Measurements from ENCODE around the gene ADAMTS13. TPM values are rescaled to one million over a fixed set of nuclear protein-coding genes. Genes with fewer than 3 reads are reported as not detected.

The ADAMTS13 gene
- total RNA-seq, 1 donor from 2014 or later, result 1.2 TPM

DNA sequence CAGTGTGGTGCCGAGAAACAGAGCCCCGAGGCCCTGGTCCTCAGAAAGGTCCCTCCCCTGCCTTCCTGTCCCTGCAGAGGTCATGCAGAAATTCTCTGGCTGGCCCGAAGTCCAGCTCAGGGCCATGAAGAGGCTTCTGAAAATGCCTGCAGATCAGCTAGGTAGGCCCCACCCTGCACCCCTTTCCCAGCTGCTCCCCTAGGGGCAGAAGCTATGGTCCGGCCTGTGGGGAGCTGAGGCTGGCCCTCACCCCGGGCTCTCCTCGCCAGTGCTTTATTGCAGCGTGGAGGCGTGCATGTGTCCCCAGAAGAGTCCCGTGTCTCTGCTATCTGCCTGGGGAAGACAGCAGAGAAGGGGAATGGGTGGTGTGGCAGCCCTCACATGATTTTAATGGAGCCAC is 24.3 kb upstream of the ADAMTS13 start:
- Mint-ChIP-seq H3K4me3 (no peak overlapping the region), H3K27ac (no peak overlapping the region), H3K27me3 (ENCODE audit: insufficient read depth) (peaks cover 5% of the 10 kb centered on the region), H3K36me3 (ENCODE audit: low read depth) (no peaks in the 10 kb centered on the region), H3K9me3 (no peaks in the 10 kb centered on the region), H3K4me1 (ENCODE audit: low read depth) (no peaks in the 10 kb centered on the region)
- no peak for DNase-seq (ENCODE audit: low spot score)
- intact Hi-C loops (cut with micrococcal nuclease), result no loop called here

DNA sequence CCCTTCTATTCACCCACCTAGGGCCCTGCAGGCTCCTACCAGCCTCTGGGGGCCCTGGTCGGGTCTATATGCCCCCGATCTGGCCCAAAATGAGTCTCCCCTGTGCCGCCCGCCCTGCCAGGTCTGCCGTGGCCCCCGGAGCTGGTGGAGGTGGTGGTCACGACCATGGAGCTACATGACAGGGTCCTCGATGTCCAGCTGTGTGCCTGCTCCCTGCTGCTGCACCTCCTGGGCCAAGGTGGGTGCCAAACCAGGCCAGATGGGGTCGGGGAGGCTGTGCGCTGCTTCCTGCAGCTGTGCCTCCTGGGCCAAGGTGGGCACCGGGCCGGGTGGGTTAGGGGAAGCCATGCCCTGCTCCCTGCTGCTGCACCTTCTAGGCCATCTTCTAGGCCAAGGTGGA is 21.9 kb upstream of the ADAMTS13 start:
- DNase-seq (ENCODE audit: low spot score), result no peak
- peaks cover 4% of the 10 kb centered on the region for H3K36me3 Mint-ChIP-seq (ENCODE audit: low read depth)
- no peak overlapping the region for H3K4me3 Mint-ChIP-seq
- H3K9me3 Mint-ChIP-seq, result no peaks in the 10 kb centered on the region
- H3K27me3 Mint-ChIP-seq (ENCODE audit: insufficient read depth), result peaks cover 3% of the 10 kb centered on the region
- H3K27ac Mint-ChIP-seq, result no peak overlapping the region
- H3K4me1 Mint-ChIP-seq (ENCODE audit: low read depth), result no peaks in the 10 kb centered on the region
- intact Hi-C loops (cut with micrococcal nuclease), result no loop called here

DNA sequence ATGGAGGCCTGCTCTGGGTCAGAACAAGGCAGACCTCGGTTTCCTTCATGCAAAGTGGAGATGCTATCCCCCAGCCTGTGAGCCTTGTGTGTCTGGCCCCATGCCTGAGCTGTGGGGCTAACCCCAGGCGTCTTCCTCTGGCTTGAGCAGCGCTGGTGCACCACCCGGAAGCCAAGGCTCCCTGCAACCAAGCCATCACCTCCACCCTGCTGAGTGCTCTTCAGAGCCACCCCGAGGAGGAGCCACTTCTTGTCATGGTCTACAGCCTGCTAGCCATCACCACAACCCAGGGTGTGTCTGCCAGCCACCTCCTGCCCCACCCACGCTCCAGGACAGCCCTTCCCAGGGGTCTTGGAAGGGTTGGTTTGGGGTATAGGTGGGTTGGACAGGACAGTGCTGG is 20.6 kb upstream of the ADAMTS13 start:
- Mint-ChIP-seq H3K4me3 (no peak overlapping the region), H3K27ac (no peak overlapping the region), H3K9me3 (no peaks in the 10 kb centered on the region), H3K27me3 (ENCODE audit: insufficient read depth) (no peaks in the 10 kb centered on the region), H3K4me1 (ENCODE audit: low read depth) (peaks cover 3% of the 10 kb centered on the region), H3K36me3 (ENCODE audit: low read depth) (peaks cover 13% of the 10 kb centered on the region)
- intact Hi-C loops (cut with micrococcal nuclease), result no loop called here
- no peak for DNase-seq (ENCODE audit: low spot score)

DNA sequence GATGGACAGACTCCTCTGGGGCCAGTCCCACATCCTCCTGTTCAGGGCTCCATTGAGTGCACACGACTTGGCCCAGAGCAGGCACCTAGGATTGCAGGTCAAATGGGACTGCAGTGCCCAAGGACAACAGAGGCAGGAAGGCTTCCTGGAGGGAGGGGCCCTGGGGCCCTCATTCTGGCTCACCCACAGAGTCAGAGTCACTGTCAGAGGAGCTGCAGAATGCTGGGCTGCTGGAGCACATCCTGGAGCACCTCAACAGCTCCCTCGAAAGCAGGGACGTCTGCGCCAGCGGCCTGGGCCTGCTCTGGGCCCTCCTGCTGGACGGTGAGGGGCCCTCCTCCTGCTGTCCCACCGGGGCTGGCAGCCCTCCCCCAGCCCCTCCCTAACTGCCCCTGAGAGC is 19.5 kb upstream of the ADAMTS13 start:
- Mint-ChIP-seq H3K27me3 (ENCODE audit: insufficient read depth) (no peaks in the 10 kb centered on the region), H3K4me1 (ENCODE audit: low read depth) (peaks cover 9% of the 10 kb centered on the region), H3K4me3 (no peak overlapping the region), H3K9me3 (no peaks in the 10 kb centered on the region), H3K36me3 (ENCODE audit: low read depth) (peaks cover 22% of the 10 kb centered on the region), H3K27ac (no peak overlapping the region)
- intact Hi-C loops (cut with micrococcal nuclease), result no loop called here
- no peak for DNase-seq (ENCODE audit: low spot score)

DNA sequence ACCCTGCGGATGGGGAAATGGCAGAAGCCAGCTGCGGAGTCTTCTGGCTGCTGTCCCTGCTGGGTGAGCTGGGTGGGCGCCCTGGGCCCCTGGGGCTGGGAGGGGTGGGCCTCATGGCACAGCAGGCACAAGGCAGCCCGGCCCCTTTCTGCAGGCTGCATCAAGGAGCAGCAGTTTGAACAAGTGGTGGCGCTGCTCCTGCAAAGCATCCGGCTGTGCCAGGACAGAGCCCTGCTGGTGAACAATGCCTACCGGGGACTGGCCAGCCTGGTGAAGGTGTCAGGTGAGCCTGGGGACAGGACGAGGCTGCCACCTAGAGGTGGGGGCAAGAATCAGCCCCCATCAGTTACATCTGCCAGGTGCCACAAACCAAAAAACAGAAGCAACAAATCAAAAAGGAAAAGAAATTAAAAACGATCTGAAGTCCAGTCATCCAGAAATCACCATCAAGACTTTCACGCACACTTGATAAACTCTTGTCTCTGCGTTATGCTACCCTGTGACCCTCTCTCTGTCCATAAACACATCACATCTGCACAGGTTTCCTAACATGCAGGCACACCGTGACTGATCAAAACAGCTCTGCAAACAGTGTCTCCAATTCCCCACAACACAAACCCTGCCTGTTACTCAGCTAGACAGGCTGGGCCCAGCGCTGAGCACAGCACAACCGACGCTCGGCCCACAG is 18.3 kb upstream of the ADAMTS13 start:
- peaks cover 9% of the 10 kb centered on the region for H3K4me1 Mint-ChIP-seq (ENCODE audit: low read depth)
- intact Hi-C loops (cut with micrococcal nuclease), result no loop called here
- H3K27ac Mint-ChIP-seq, result peak overlapping the region; percentile 8
- no peaks in the 10 kb centered on the region for H3K27me3 Mint-ChIP-seq (ENCODE audit: insufficient read depth)
- H3K9me3 Mint-ChIP-seq, result no peaks in the 10 kb centered on the region
- peaks cover 25% of the 10 kb centered on the region for H3K36me3 Mint-ChIP-seq (ENCODE audit: low read depth)
- H3K4me3 Mint-ChIP-seq, result no peak overlapping the region
- DNase-seq (ENCODE audit: low spot score), result peak; percentile 19

DNA sequence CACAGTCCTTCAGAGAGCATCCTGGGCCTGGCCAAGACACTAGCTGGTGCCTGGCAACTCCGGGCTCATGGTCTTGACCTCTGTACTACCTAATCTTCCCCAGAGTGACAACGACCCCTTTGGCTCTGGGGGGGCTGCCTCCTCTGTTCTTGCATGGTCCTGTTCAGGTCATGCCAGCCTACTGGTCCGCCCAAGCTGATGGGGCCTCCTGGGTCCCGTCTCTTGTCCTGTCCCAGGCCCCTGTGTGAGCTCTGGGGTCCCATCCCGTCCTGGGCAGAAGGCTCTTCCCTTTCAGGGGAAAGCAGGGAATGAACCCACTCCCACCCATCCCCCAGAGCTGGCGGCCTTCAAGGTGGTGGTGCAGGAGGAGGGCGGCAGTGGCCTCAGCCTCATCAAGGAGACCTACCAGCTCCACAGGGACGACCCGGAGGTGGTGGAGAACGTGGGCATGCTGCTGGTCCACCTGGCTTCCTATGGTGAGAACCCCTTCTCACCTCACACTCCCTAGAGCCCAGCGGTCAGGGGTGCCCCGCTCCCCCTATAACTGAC is 17.6 kb upstream of the ADAMTS13 start:
- DNase-seq (ENCODE audit: low spot score), result no peak
- no peak overlapping the region for H3K4me3 Mint-ChIP-seq
- H3K36me3 Mint-ChIP-seq (ENCODE audit: low read depth), result peaks cover 30% of the 10 kb centered on the region
- H3K27ac Mint-ChIP-seq, result peak overlapping the region; percentile 8
- H3K27me3 Mint-ChIP-seq (ENCODE audit: insufficient read depth), result no peaks in the 10 kb centered on the region
- peaks cover 9% of the 10 kb centered on the region for H3K4me1 Mint-ChIP-seq (ENCODE audit: low read depth)
- no peaks in the 10 kb centered on the region for H3K9me3 Mint-ChIP-seq
- intact Hi-C loops (cut with micrococcal nuclease), result loop anchor here (5.0 kb wide), 1 partner anchor 323 kb away; no protein-coding TSS in a partner anchor

DNA sequence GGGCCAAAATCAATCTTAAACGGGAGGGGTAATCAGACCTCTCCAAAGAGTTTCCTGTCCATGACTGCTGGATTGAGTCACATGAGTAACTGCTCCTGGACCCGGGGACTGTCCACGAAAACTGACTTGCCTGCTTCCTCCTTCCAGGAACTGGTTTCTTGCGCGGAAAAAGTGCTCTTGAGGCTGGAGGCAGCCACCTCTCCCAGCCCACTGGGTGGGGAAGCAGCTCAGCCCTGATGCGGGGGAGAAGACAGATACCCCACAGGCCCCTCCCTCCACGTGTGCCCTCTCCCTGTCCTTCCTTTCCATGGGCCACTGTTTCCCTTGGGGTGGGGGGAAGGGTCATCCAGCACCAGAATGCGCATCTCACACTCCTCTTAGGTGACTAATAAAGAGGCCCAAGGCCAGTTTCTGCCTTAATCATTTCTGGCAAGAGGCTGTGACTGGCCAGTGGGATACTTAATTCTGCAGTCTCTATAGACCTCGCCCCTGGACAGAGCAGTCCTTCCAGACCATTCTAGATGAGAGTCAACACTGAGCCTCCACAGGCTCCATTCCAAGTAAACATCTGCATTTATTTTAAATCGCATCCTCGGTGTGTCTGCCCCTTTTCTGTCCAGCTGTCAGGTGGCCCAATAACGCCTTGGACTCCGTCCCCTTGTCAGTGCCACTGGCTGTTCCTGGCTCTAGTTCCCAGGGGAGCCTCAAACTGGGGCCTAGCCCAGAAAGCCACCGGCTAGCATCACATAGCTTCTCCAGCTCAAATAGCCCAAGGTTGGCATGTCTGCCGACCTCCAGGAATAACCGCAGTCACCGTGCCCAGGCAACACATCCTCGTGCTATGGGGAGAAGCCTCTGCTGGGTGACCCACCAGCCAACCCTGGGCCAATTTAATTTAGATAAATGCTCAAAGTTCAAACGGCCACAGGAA is 16.4 kb upstream of the ADAMTS13 start:
- Mint-ChIP-seq H3K4me1 (ENCODE audit: low read depth) (peaks cover 9% of the 10 kb centered on the region), H3K36me3 (ENCODE audit: low read depth) (peaks cover 32% of the 10 kb centered on the region), H3K9me3 (no peaks in the 10 kb centered on the region), H3K4me3 (no peak overlapping the region), H3K27me3 (ENCODE audit: insufficient read depth) (no peaks in the 10 kb centered on the region), H3K27ac (no peak overlapping the region)
- DNase-seq (ENCODE audit: low spot score), result no peak
- intact Hi-C loops (cut with micrococcal nuclease), result loop anchor here (1.0 to 5.0 kb wide), 4 partner anchors 29 to 322 kb away; partner anchors contain the start of genes CACFD1, SLC2A6, STKLD1 and SURF4

DNA sequence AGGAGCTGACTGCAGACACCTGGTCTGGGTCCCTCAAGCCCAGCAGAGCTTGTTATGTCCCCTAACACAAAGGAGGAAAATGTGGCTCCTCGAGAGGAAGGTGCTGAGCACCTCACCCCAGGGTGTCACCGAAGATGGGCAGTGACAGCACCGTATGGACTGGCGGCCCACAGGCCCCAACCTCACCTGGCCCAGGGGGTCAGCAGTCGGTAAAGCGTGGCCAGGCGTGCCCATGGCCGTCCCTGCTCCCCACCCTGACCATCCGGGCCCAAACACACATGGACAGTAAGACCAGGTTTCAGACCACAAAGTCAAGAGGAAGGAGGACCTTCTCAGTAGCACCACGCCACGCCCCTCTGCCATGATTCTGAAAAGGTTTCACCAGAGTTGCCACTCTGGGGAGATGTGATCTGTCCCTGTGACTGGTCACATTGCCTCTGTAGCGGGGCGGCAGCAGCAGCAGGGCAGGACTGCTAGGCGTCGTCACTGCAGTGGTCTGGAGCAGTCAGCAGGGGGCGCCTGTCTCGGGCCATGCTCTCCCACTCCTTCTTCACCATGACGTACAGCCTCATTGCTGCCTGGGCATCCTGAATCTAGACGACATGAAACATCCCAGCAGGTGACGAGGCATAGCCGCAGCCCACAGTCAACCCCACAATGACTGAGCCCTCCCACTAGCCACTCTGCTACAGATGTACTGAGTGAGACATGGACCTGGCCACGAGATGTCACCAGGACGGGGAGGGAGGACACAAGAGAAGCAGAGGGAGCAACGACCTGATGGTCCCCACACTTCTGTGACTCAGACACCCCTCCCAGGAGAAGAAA is 15.5 kb upstream of the ADAMTS13 start:
- Mint-ChIP-seq H3K27ac (peak overlapping the region; percentile 82), H3K4me1 (ENCODE audit: low read depth) (peaks cover 9% of the 10 kb centered on the region), H3K4me3 (no peak overlapping the region), H3K36me3 (ENCODE audit: low read depth) (peaks cover 32% of the 10 kb centered on the region), H3K9me3 (no peaks in the 10 kb centered on the region), H3K27me3 (ENCODE audit: insufficient read depth) (no peaks in the 10 kb centered on the region)
- intact Hi-C loops (cut with micrococcal nuclease), result loop anchor here (1.0 to 5.0 kb wide), 6 partner anchors 11 to 321 kb away; partner anchors contain the start of genes CACFD1, SLC2A6, STKLD1 and SURF4
- DNase-seq (ENCODE audit: low spot score), result peak; percentile 67

DNA sequence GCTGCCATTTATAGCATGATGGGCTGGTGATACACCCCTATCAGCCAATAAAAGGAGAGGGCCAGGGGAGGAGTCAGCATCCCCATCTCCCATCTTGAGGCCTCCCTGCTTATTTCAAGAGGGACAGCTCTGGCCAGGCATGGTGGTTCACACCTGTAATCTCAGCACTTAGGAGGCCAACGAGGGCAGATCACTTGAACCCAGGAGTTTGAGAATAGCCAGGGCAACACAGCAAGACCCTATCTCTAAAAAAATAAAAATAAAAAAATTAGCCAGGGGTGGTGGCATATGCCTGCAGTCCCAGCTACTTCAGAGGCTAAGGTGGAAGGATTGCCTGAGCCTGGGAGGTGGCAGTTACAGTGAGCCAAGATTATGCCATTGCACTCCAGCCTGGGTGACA is 14.1 kb upstream of the ADAMTS13 start:
- H3K4me1 Mint-ChIP-seq (ENCODE audit: low read depth), result peaks cover 9% of the 10 kb centered on the region
- no peak for DNase-seq (ENCODE audit: low spot score)
- peaks cover 37% of the 10 kb centered on the region for H3K36me3 Mint-ChIP-seq (ENCODE audit: low read depth)
- intact Hi-C loops (cut with micrococcal nuclease), result loop anchor here (5.0 kb wide), 1 partner anchor 319 kb away; no protein-coding TSS in a partner anchor
- no peaks in the 10 kb centered on the region for H3K27me3 Mint-ChIP-seq (ENCODE audit: insufficient read depth)
- no peak overlapping the region for H3K27ac Mint-ChIP-seq
- no peak overlapping the region for H3K4me3 Mint-ChIP-seq
- H3K9me3 Mint-ChIP-seq, result no peaks in the 10 kb centered on the region

DNA sequence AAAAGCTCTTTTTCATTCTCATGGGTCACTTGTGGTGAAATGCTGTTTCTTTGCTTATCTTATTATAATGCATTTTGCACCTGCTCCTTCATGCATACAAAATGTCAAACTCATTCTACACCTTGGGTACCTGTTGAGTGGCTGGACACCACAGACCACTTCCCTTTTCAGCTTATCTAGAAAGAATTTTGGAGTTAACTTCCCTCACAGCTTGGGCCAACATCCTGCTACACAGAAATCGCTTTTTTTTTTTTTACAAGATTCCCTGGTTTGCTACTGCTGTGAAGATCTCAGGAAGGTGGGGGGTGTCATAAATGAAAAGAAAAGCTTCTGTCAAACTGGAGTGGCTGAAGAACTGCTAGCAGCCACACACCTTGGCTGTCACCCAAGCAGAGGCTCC is 7.0 kb upstream of the ADAMTS13 start:
- Mint-ChIP-seq H3K27me3 (ENCODE audit: insufficient read depth) (no peaks in the 10 kb centered on the region), H3K4me3 (peak overlapping the region; percentile 93), H3K27ac (no peak overlapping the region), H3K36me3 (ENCODE audit: low read depth) (peaks cover 21% of the 10 kb centered on the region), H3K9me3 (no peaks in the 10 kb centered on the region), H3K4me1 (ENCODE audit: low read depth) (peaks cover 44% of the 10 kb centered on the region)
- no peak for DNase-seq (ENCODE audit: low spot score)
- intact Hi-C loops (cut with micrococcal nuclease), result loop anchor here (5.0 kb wide), 2 partner anchors 577 to 612 kb away; partner anchors contain the start of genes BRD3OS and VAV2

DNA sequence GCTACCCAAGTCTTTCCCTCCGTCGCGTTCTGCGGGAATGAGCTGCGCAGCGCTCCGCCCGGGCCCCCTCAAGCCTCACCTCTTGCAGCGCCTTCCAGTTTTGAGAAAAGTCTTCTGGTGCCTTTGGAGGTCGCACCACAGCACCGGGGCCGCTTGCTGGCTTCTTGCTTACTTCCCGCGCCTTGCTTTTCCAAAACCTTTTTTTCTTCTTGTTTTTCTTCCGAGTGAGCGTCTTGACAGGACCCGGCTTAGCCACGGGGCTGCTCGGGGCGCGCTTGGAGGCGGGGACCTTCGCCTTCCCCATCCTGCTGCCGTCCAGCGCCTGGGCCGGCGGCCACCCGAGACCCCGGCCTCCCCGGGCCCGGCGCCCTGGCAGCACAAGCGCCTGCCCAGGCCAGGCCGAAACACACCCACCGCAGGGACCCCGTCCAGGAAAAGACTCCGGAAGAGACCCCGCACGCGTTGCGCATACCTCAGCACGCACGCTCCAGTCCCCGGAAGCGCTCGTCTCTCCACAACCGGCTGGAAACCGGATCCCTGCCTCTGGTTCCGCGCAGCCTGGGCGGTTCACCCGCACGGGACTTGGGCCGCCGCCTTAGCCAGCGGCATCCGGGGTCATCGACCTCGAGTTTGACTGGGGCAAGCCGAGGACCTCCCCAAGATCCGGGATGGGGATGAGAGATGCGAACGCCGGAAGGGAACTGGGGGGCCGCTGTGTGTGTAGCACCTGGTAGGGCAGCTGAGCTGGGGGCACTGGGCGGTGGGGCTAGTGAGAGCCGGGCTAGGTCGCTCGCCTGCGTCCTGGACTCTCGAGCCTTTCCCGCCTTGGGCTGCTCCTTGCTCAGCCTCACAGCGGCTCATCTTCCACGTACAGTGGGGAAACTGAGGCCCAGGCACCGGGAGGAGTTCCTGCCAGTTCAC is 4.4 kb upstream of the ADAMTS13 start, which contains the start of gene REXO4:
Gene REXO4 (minus strand): TSS at position 470 of the 921 bp plus-strand sequence. CDS start 166 bp downstream, at position 304.
- Mint-ChIP-seq H3K36me3 (ENCODE audit: low read depth) (peaks cover 16% of the 10 kb centered on the region), H3K4me1 (ENCODE audit: low read depth) (peaks cover 56% of the 10 kb centered on the region), H3K4me3 (peak within 1 kb of the TSS; percentile 93), H3K27me3 (ENCODE audit: insufficient read depth) (no peaks in the 10 kb centered on the region), H3K9me3 (no peaks in the 10 kb centered on the region), H3K27ac (peak within 1 kb of the TSS; percentile 86)
- intact Hi-C loops (cut with micrococcal nuclease), result loop anchor here (1.0 to 5.0 kb wide), 8 partner anchors 10 to 747 kb away; partner anchors contain the start of genes BRD3OS, CACFD1, RNU6ATAC and STKLD1
- peak; percentile 86 for DNase-seq (ENCODE audit: low spot score)
